ENCODE data around the gene HAO1.

The HAO1 gene

GRCh38 chr20:7849675-7850074, 90.6 kb downstream of the HAO1 start:
- no peak overlapping the region for H2BK5ac ChIP-seq (ENCODE audit: low read depth, low read length, poor library complexity)
- H3K18ac ChIP-seq (ENCODE audit: low read length): no peak overlapping the region
- no peaks in the 10 kb centered on the region for H3K27me3 ChIP-seq (ENCODE audit: insufficient read depth, low read length)
- H3K4me3 ChIP-seq (ENCODE audit: low read depth, low read length): no peak overlapping the region
- no peak overlapping the region for H3K4ac ChIP-seq (ENCODE audit: low read depth, low read length)
- no CpG with 5 or more reads among the region's 2 CpGs for WGBS (ENCODE audit: extremely low coverage, insufficient coverage, insufficient read length)
- H3K14ac ChIP-seq (ENCODE audit: low read length): no peak overlapping the region
- DNase-seq: no peak
- H4K8ac ChIP-seq (ENCODE audit: low read depth, low read length): no peak overlapping the region
- no peak overlapping the region for H2AK5ac ChIP-seq (ENCODE audit: low read length)
- no peak overlapping the region for H3K27ac ChIP-seq (ENCODE audit: low read depth, low read length)
- H3K9me3 ChIP-seq (ENCODE audit: insufficient read depth, low read depth, low read length): no peaks in the 10 kb centered on the region
- H3K9ac ChIP-seq (ENCODE audit: low read length): no peak overlapping the region
- H4K12ac ChIP-seq (ENCODE audit: low read depth, low read length): no peak overlapping the region
- no peak overlapping the region for H2BK120ac ChIP-seq (ENCODE audit: insufficient read depth, low read length, poor library complexity)
- no peaks in the 10 kb centered on the region for H3K79me2 ChIP-seq (ENCODE audit: control insufficient read depth, insufficient read depth, low read length, poor library complexity)
- no peak overlapping the region for H2AFZ ChIP-seq (ENCODE audit: insufficient read depth, low read length, poor library complexity)
- no peak overlapping the region for H3K4me2 ChIP-seq (ENCODE audit: low read length)
- H3K79me1 ChIP-seq (ENCODE audit: low read length): no peaks in the 10 kb centered on the region
- H2BK12ac ChIP-seq (ENCODE audit: low read length): no peak overlapping the region
- H3K4me1 ChIP-seq (ENCODE audit: control insufficient read depth in 1 of 2, insufficient read depth in 2 of 2, low read length in 2 of 2): peaks cover 3% of the 10 kb centered on the region in 2 experiments
- no peaks in the 10 kb centered on the region for H3K36me3 ChIP-seq (ENCODE audit: control insufficient read depth in 1 of 2, insufficient read depth in 2 of 2, low read length in 2 of 2)
- no peak overlapping the region for H3K23ac ChIP-seq (ENCODE audit: low read length)
- H4K91ac ChIP-seq (ENCODE audit: low read depth, low read length): no peak overlapping the region

- Histone ChIP-seq H3K9me3 (ENCODE audit: insufficient read depth, low read depth, low read length) (no peaks in the 10 kb centered on the region), H3K4me3 (ENCODE audit: low read depth, low read length) (no peak overlapping the region), H3K18ac (ENCODE audit: low read length) (no peak overlapping the region), H2BK5ac (ENCODE audit: low read depth, low read length, poor library complexity) (no peak overlapping the region), H3K27me3 (ENCODE audit: insufficient read depth, low read length) (no peaks in the 10 kb centered on the region), H3K27ac (ENCODE audit: low read depth, low read length) (no peak overlapping the region), H4K12ac (ENCODE audit: low read depth, low read length) (no peak overlapping the region), H3K79me1 (ENCODE audit: low read length) (no peaks in the 10 kb centered on the region), H3K9ac (ENCODE audit: low read length) (no peak overlapping the region), H2AFZ (ENCODE audit: insufficient read depth, low read length, poor library complexity) (no peak overlapping the region), H2BK12ac (ENCODE audit: low read length) (no peak overlapping the region), H3K36me3 (ENCODE audit: control insufficient read depth in 1 of 2, insufficient read depth in 2 of 2, low read length in 2 of 2) (no peaks in the 10 kb centered on the region), H3K79me2 (ENCODE audit: control insufficient read depth, insufficient read depth, low read length, poor library complexity) (no peaks in the 10 kb centered on the region), H4K8ac (ENCODE audit: low read depth, low read length) (no peak overlapping the region), H3K4me1 (ENCODE audit: control insufficient read depth in 1 of 2, insufficient read depth in 2 of 2, low read length in 2 of 2) (peaks cover 3% of the 10 kb centered on the region in 2 experiments), H3K4ac (ENCODE audit: low read depth, low read length) (no peak overlapping the region), H3K14ac (ENCODE audit: low read length) (no peak overlapping the region), H3K4me2 (ENCODE audit: low read length) (no peak overlapping the region), H2AK5ac (ENCODE audit: low read length) (no peak overlapping the region), H4K91ac (ENCODE audit: low read depth, low read length) (no peak overlapping the region), H3K23ac (ENCODE audit: low read length) (no peak overlapping the region), H2BK120ac (ENCODE audit: insufficient read depth, low read length, poor library complexity) (no peak overlapping the region)
- WGBS (ENCODE audit: extremely low coverage, insufficient coverage, insufficient read length): no CpG with 5 or more reads among the region's 2 CpGs
- DNase-seq: no peak
Observed at GRCh38 chr20:7848351-7848750, 91.9 kb downstream of the HAO1 start.

GRCh38 chr20:7843613-7844012, 96.6 kb downstream of the HAO1 start:
- Histone ChIP-seq H3K4me1 (ENCODE audit: control insufficient read depth in 1 of 2, insufficient read depth in 2 of 2, low read length in 2 of 2) (peaks cover 3 to 6% of the 10 kb centered on the region in 2 experiments), H3K4me3 (ENCODE audit: low read depth, low read length) (no peak overlapping the region), H2AK5ac (ENCODE audit: low read length) (no peak overlapping the region)

GRCh38 chr20:7841971-7842310, 98.3 kb downstream of the HAO1 start:
- Histone ChIP-seq H3K4me2 (ENCODE audit: low read length) (no peak overlapping the region), H2AK5ac (ENCODE audit: low read length) (no peak overlapping the region), H4K8ac (ENCODE audit: low read depth, low read length) (no peak overlapping the region), H3K79me2 (ENCODE audit: control insufficient read depth, insufficient read depth, low read length, poor library complexity) (no peaks in the 10 kb centered on the region), H4K91ac (ENCODE audit: low read depth, low read length) (no peak overlapping the region), H2AFZ (ENCODE audit: insufficient read depth, low read length, poor library complexity) (no peak overlapping the region), H3K4me1 (ENCODE audit: control insufficient read depth in 1 of 2, insufficient read depth in 2 of 2, low read length in 2 of 2) (peaks cover 0 to 3% of the 10 kb centered on the region in 2 experiments), H2BK120ac (ENCODE audit: insufficient read depth, low read length, poor library complexity) (no peak overlapping the region), H3K14ac (ENCODE audit: low read length) (no peak overlapping the region), H4K12ac (ENCODE audit: low read depth, low read length) (no peak overlapping the region), H3K27ac (ENCODE audit: low read depth, low read length) (no peak overlapping the region), H3K36me3 (ENCODE audit: control insufficient read depth in 1 of 2, insufficient read depth in 2 of 2, low read length in 2 of 2) (no peaks in the 10 kb centered on the region), H3K9me3 (ENCODE audit: insufficient read depth, low read depth, low read length) (no peaks in the 10 kb centered on the region), H2BK12ac (ENCODE audit: low read length) (no peak overlapping the region), H3K4ac (ENCODE audit: low read depth, low read length) (no peak overlapping the region), H3K18ac (ENCODE audit: low read length) (no peak overlapping the region), H3K27me3 (ENCODE audit: insufficient read depth, low read length) (no peaks in the 10 kb centered on the region), H3K4me3 (ENCODE audit: low read depth, low read length) (no peak overlapping the region), H3K9ac (ENCODE audit: low read length) (no peak overlapping the region), H2BK5ac (ENCODE audit: low read depth, low read length, poor library complexity) (no peak overlapping the region), H3K79me1 (ENCODE audit: low read length) (no peaks in the 10 kb centered on the region), H3K23ac (ENCODE audit: low read length) (no peak overlapping the region)
- DNase-seq: no peak
- no CpG with 5 or more reads among the region's 2 CpGs for WGBS (ENCODE audit: extremely low coverage, insufficient coverage, insufficient read length)

More at GRCh38 chr20:7843613-7844012, 96.6 kb downstream of the HAO1 start:
- Histone ChIP-seq H4K91ac (ENCODE audit: low read depth, low read length) (no peak overlapping the region), H2BK5ac (ENCODE audit: low read depth, low read length, poor library complexity) (no peak overlapping the region), H4K12ac (ENCODE audit: low read depth, low read length) (no peak overlapping the region), H3K4me2 (ENCODE audit: low read length) (no peak overlapping the region), H3K23ac (ENCODE audit: low read length) (no peak overlapping the region), H3K27ac (ENCODE audit: low read depth, low read length) (no peak overlapping the region), H3K27me3 (ENCODE audit: insufficient read depth, low read length) (no peaks in the 10 kb centered on the region), H2BK120ac (ENCODE audit: insufficient read depth, low read length, poor library complexity) (no peak overlapping the region), H3K4ac (ENCODE audit: low read depth, low read length) (no peak overlapping the region), H3K14ac (ENCODE audit: low read length) (no peak overlapping the region), H2AFZ (ENCODE audit: insufficient read depth, low read length, poor library complexity) (no peak overlapping the region), H3K79me1 (ENCODE audit: low read length) (no peaks in the 10 kb centered on the region), H3K79me2 (ENCODE audit: control insufficient read depth, insufficient read depth, low read length, poor library complexity) (no peaks in the 10 kb centered on the region), H2BK12ac (ENCODE audit: low read length) (no peak overlapping the region), H3K18ac (ENCODE audit: low read length) (no peak overlapping the region), H3K9ac (ENCODE audit: low read length) (no peak overlapping the region), H4K8ac (ENCODE audit: low read depth, low read length) (no peak overlapping the region), H3K36me3 (ENCODE audit: control insufficient read depth in 1 of 2, insufficient read depth in 2 of 2, low read length in 2 of 2) (no peaks in the 10 kb centered on the region), H3K9me3 (ENCODE audit: insufficient read depth, low read depth, low read length) (no peaks in the 10 kb centered on the region)
- no peak for DNase-seq

Data from trophoblast cell (in vitro differentiated cells and primary cell).